Measurements from ENCODE around the gene CACNA2D4. TPM values are rescaled to one million over a fixed set of nuclear protein-coding genes. Genes with fewer than 3 reads are reported as not detected.

The CACNA2D4 gene
- total RNA-seq, 4 donors from 2014 or later = 0.84 to 3.8 (median 3.4) TPM

DNA sequence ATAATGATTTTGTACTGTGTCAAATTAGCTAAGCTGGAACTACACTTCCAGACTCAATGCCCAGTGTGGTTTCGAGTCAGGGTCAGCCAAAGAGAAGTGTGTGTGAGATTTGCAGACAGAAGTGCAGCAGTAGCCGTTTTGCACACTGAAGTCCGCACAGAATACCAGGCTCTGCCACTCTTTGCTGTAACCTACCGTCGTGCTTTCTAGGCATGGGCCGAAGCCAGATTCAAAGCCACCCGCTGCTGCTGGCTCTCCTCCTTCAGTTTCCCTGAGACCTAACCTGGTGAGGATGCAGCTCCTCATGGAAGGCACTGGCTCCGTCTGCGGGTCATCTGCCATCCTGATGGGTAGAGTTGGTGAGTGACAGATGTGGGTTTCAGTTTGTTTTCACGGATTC lies 49.3 kb downstream of the CACNA2D4 start:
- WGBS = 93% methylated on average over 8 of the region's 10 CpGs
- no peaks in the 10 kb centered on the region for H3K36me3 ChIP-seq
- H3K27me3 ChIP-seq = peaks cover 0 to 33% (median 3%) of the 10 kb centered on the region in 4 donors
- no peaks in the 10 kb centered on the region for H3K4me1 ChIP-seq
- TF ChIP-seq EP300 (IDR thresholded peaks at IDR 0.05) (no peak), POLR2A (IDR thresholded peaks at IDR 0.05; ENCODE audit: low read depth) (no peak), POLR2AphosphoS5 (IDR thresholded peaks at IDR 0.05) (no peak)
- TF ChIP-seq, protein P1, sequence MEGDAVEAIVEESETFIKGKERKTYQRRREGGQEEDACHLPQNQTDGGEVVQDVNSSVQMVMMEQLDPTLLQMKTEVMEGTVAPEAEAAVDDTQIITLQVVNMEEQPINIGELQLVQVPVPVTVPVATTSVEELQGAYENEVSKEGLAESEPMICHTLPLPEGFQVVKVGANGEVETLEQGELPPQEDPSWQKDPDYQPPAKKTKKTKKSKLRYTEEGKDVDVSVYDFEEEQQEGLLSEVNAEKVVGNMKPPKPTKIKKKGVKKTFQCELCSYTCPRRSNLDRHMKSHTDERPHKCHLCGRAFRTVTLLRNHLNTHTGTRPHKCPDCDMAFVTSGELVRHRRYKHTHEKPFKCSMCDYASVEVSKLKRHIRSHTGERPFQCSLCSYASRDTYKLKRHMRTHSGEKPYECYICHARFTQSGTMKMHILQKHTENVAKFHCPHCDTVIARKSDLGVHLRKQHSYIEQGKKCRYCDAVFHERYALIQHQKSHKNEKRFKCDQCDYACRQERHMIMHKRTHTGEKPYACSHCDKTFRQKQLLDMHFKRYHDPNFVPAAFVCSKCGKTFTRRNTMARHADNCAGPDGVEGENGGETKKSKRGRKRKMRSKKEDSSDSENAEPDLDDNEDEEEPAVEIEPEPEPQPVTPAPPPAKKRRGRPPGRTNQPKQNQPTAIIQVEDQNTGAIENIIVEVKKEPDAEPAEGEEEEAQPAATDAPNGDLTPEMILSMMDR (IDR thresholded peaks at IDR 0.05) = no peak
- H3K9me3 ChIP-seq = no peaks in the 10 kb centered on the region
- no peak overlapping the region for H3K4me3 ChIP-seq
- intact Hi-C loops (cut with DNase I) = no loop called here
- DNase-seq (ENCODE audit: extremely low spot score) = no peak
- no peak overlapping the region for H3K27ac ChIP-seq (replicated peaks in 1 of 4)

DNA sequence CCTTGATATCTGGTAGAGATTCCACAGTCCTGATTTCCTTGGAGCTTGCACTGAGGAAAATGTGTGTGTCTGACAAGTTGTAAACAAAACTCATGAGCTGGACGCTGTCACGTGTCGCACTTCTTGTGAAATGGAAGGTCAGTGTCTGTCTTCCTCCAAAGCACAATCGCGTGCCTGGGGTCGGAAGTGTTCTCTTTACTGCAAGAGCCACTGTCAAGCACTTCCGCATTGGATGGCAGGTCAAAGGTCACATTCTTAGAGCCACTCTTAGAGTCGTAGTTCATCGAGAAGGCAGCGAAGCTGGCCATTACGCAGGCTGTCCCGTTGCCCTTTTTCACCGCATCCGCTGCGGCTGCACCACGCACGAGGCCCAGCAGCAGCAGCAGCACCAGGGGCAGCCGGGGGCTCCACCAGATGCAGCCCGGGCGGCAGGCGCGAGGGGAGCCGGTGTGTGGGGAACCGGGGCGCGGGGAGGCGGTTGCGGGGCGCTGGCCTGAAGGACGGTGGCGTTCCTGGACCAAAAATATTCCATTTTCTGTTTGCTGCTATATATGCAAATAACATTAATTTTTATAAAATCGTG lies 53.1 kb downstream of the CACNA2D4 start:
- 96% methylated on average over 15 of the region's 32 CpGs for WGBS
- no peaks in the 10 kb centered on the region for H3K9me3 ChIP-seq
- intact Hi-C loops (cut with DNase I) = no loop called here
- TF ChIP-seq EP300 (IDR thresholded peaks at IDR 0.05) = no peak
- TF ChIP-seq, protein P1 (IDR thresholded peaks at IDR 0.05) = no peak
- TF ChIP-seq POLR2AphosphoS5 (IDR thresholded peaks at IDR 0.05) = no peak
- TF ChIP-seq POLR2A (IDR thresholded peaks at IDR 0.05; ENCODE audit: low read depth) = no peak
- no peak overlapping the region for H3K27ac ChIP-seq (replicated peaks in 1 of 4)
- H3K36me3 ChIP-seq = no peaks in the 10 kb centered on the region
- no peak overlapping the region for H3K4me3 ChIP-seq
- H3K27me3 ChIP-seq = peaks cover 0 to 35% (median 5%) of the 10 kb centered on the region in 4 donors
- DNase-seq (ENCODE audit: extremely low spot score) = no peak
- no peaks in the 10 kb centered on the region for H3K4me1 ChIP-seq

GRCh38 chr12:1864867-1865266 lies 53.6 kb downstream of the CACNA2D4 start:
- TF ChIP-seq POLR2AphosphoS5 (IDR thresholded peaks at IDR 0.05) (no peak), POLR2A (IDR thresholded peaks at IDR 0.05; ENCODE audit: low read depth) (no peak), EP300 (IDR thresholded peaks at IDR 0.05) (no peak)
- TF ChIP-seq, protein P1 (IDR thresholded peaks at IDR 0.05) = no peak
- 62% methylated on average over 23 of the region's 37 CpGs for WGBS
- Histone ChIP-seq H3K4me3 (no peak overlapping the region), H3K9me3 (no peaks in the 10 kb centered on the region), H3K4me1 (no peaks in the 10 kb centered on the region), H3K27me3 (peaks cover 0 to 35% (median 5%) of the 10 kb centered on the region in 4 donors), H3K36me3 (no peaks in the 10 kb centered on the region), H3K27ac (replicated peaks in 1 of 4) (no peak overlapping the region)
- intact Hi-C loops (cut with DNase I) = no loop called here
- no peak for DNase-seq (ENCODE audit: extremely low spot score)

DNA sequence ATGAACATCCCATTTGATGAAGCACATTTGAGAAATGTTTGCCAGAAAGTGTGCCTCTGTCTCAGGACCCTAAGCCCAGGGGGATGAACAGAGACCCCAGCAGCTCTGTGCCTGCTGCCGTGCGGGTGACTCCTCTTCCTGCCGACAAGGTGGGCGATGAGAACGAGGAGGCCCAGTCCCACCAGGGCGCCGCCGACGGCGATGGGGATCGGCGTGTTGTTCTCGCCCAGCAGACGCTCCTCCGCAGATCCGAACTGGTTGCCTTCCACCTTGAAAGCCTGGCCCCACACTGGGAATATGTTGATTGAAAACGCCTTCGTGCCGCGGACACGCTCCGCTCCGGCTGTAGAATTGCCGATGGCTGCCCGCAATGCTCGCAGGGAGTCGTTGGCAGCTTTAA lies 54.0 kb downstream of the CACNA2D4 start:
- peaks cover 0 to 35% (median 5%) of the 10 kb centered on the region in 4 donors for H3K27me3 ChIP-seq
- no peaks in the 10 kb centered on the region for H3K9me3 ChIP-seq
- no peak overlapping the region for H3K4me3 ChIP-seq
- H3K36me3 ChIP-seq = no peaks in the 10 kb centered on the region
- no peaks in the 10 kb centered on the region for H3K4me1 ChIP-seq
- no peak for TF ChIP-seq EP300 (IDR thresholded peaks at IDR 0.05)
- TF ChIP-seq, protein P1 (IDR thresholded peaks at IDR 0.05) = no peak
- TF ChIP-seq POLR2AphosphoS5 (IDR thresholded peaks at IDR 0.05) = no peak
- no peak for TF ChIP-seq POLR2A (IDR thresholded peaks at IDR 0.05; ENCODE audit: low read depth)
- no peak for DNase-seq (ENCODE audit: extremely low spot score)
- intact Hi-C loops (cut with DNase I) = no loop called here
- no peak overlapping the region for H3K27ac ChIP-seq (replicated peaks in 1 of 4)
- 51% methylated on average over 26 of the region's 27 CpGs for WGBS

DNA sequence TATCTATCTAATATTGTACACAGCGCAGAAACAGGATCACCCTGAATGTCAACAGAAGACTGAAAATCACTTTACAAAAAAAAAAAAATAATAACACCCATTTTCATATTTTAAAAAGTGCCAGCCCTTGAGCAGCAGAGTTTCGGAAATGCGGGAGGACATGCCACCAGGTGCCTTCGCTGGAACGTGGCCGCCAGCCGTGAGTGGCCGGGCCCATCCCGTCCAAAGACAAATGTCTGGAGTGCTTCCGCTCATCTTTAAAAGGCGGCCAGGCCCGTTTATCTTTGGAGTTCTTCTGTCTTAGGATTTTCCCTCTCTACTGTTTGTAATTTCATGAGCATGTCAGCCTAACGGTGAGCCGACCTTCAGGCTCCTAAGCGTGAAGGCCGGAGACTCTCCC lies 54.6 kb downstream of the CACNA2D4 start:
- intact Hi-C loops (cut with DNase I) = no loop called here
- Histone ChIP-seq H3K9me3 (no peaks in the 10 kb centered on the region), H3K36me3 (no peaks in the 10 kb centered on the region), H3K4me3 (no peak overlapping the region), H3K27ac (replicated peaks in 1 of 4) (no peak overlapping the region), H3K27me3 (peaks cover 0 to 35% (median 5%) of the 10 kb centered on the region in 4 donors), H3K4me1 (no peaks in the 10 kb centered on the region)
- DNase-seq (ENCODE audit: extremely low spot score) = no peak
- TF ChIP-seq POLR2A (IDR thresholded peaks at IDR 0.05; ENCODE audit: low read depth) = no peak
- TF ChIP-seq, protein P1 (IDR thresholded peaks at IDR 0.05) = no peak
- TF ChIP-seq POLR2AphosphoS5 (IDR thresholded peaks at IDR 0.05) = no peak
- TF ChIP-seq EP300 (IDR thresholded peaks at IDR 0.05) = no peak
- WGBS = 91% methylated on average over 16 of the region's 16 CpGs

Measured in esophagus muscularis mucosa (tissue), 4 donors.